GM23338 (cell line): ENCODE measurements around the gene CCL14. TPM values are rescaled to one million over a fixed set of nuclear protein-coding genes. Genes with fewer than 3 reads are reported as not detected.

Experiments used
- ATAC-seq: fragments of 200-7000 bp; cut with Tn5 transposase; 3 replicates; pipeline ENCODE4 v1.9.1; 2020
- DNase-seq: peaks from one replicate; pipeline ENCODE4 v3.0.0-alpha.2; 2015; ENCODE audit warnings: low spot score
- H2AFZ ChIP-seq: fragments of 200-600 bp; sonication (generic); 2 replicates; pipeline ENCODE4 v1.8.0; 2016; ENCODE audit warnings: antibody characterized with exemption, mild to moderate bottlenecking, moderate library complexity
- H3F3A ChIP-seq: fragments of 200-600 bp; sonication (generic); replicated peaks from 2 replicates; pipeline ENCODE4 v1.8.0; 2017; ENCODE audit warnings: antibody characterized with exemption, mixed run types, low read depth
- H3K27ac ChIP-seq: fragments of 200-600 bp; sonication (generic); 2 replicates; pipeline ENCODE4 v1.6.1; 2016; ENCODE audit warnings: low read depth
- H3K27me3 ChIP-seq: fragments of 200-600 bp; sonication (generic); 2 replicates; pipeline ENCODE4 v1.8.0; 2016; ENCODE audit warnings: mild to moderate bottlenecking, mixed run types, moderate library complexity; ENCODE audit not compliant: insufficient read depth
- H3K36me3 ChIP-seq: fragments of 200-600 bp; sonication (generic); 2 replicates; pipeline ENCODE4 v1.8.0; 2016; ENCODE audit warnings: mild to moderate bottlenecking; ENCODE audit not compliant: insufficient read depth
- H3K4me1 ChIP-seq: fragments of 200-600 bp; sonication (generic); 2 replicates; pipeline ENCODE4 v1.8.0; 2016; ENCODE audit warnings: mild to moderate bottlenecking, moderate library complexity; ENCODE audit not compliant: insufficient read depth
- H3K4me2 ChIP-seq: fragments of 200-600 bp; sonication (generic); 2 replicates; pipeline ENCODE4 v1.7.1; 2017; ENCODE audit warnings: mixed run types
- H3K4me3 ChIP-seq: fragments of 200-600 bp; sonication (generic); 2 replicates; pipeline ENCODE4 v1.6.1; 2016; ENCODE audit warnings: mixed run types
- H3K79me2 ChIP-seq: fragments of 200-600 bp; sonication (generic); replicated peaks from 2 replicates; pipeline ENCODE4 v1.8.0; 2017; ENCODE audit warnings: mild to moderate bottlenecking; ENCODE audit not compliant: insufficient read depth
- H3K9me2 ChIP-seq: fragments of 200-600 bp; sonication (generic); 2 replicates; pipeline ENCODE4 v1.8.0; 2017; ENCODE audit not compliant: insufficient read depth
- H4K20me1 ChIP-seq: fragments of 200-600 bp; sonication (generic); replicated peaks from 2 replicates; pipeline ENCODE4 v1.8.0; 2017; ENCODE audit warnings: mild to moderate bottlenecking; ENCODE audit not compliant: insufficient read depth
- H3K27ac Mint-ChIP-seq: 2 replicates; pipeline ENCODE4 v1.8.0; 2020; ENCODE audit warnings: inconsistent platforms, mild to moderate bottlenecking, moderate library complexity, mixed read lengths
- H3K27me3 Mint-ChIP-seq: 3 replicates; pipeline ENCODE4 v1.8.0; 2022; ENCODE audit warnings: low read depth, mild to moderate bottlenecking, moderate library complexity, mixed read lengths, inconsistent platforms; ENCODE audit not compliant: insufficient read depth, poor library complexity
- H3K36me3 Mint-ChIP-seq: 3 replicates; pipeline ENCODE4 v1.8.0; 2021; ENCODE audit warnings: low read depth, mild to moderate bottlenecking, inconsistent platforms, moderate library complexity, mixed read lengths
- H3K4me1 Mint-ChIP-seq: 3 replicates; pipeline ENCODE4 v1.8.0; 2020; ENCODE audit warnings: mild to moderate bottlenecking, inconsistent platforms, mixed read lengths
- H3K4me3 Mint-ChIP-seq: 3 replicates; pipeline ENCODE4 v1.8.0; 2021; ENCODE audit warnings: moderate library complexity, mild to moderate bottlenecking, inconsistent platforms, mixed read lengths
- H3K9me3 Mint-ChIP-seq: 3 replicates; pipeline ENCODE4 v1.8.0; 2020; ENCODE audit warnings: moderate library complexity, mild to moderate bottlenecking, inconsistent platforms, mixed read lengths
- EZH2 ChIP-seq: fragments of 200-600 bp; sonication (generic); IDR thresholded peaks from one replicate; pipeline ENCODE4 v1.8.0; 2017; ENCODE audit warnings: antibody characterized with exemption, mild to moderate bottlenecking, low read depth; ENCODE audit not compliant: unreplicated experiment
- POLR2AphosphoS5 ChIP-seq: IDR thresholded peaks from 2 replicates; pipeline ENCODE4 v1.6.1; 2016; ENCODE audit warnings: antibody characterized with exemption, low read depth
- STAT1 ChIP-seq: IDR thresholded peaks from one replicate; pipeline ENCODE4 v1.6.1; 2016; ENCODE audit warnings: antibody characterized with exemption; ENCODE audit not compliant: unreplicated experiment
- ZNF114 ChIP-seq: fragments of 250-450 bp; sonication (Bioruptor Pico); IDR thresholded peaks from 2 replicates; pipeline ENCODE4 v1.5.0; 2020; ENCODE audit warnings: mild to moderate bottlenecking, moderate library complexity
- polyA plus RNA-seq: library from polyadenylated mRNA; unstranded; fragments of >200 nt; fragmentation: Nextera tagmentation; extraction: Ambion mirVana; gene quantifications from 2 replicates; pipeline ENCODE4 v1.2.1, GENCODE V29; 2016
- total RNA-seq: library from RNA; depleted of rRNA; stranded (reverse); fragments of >200 nt; shearing (Covaris generic); gene quantifications from 2 replicates; pipeline ENCODE4 v1.2.3, GENCODE V29; 2014
- TF ChIP-seq, protein P1 (sequence below): IDR thresholded peaks from one replicate; pipeline ENCODE4 v1.6.1; 2018; ENCODE audit warnings: antibody characterized with exemption; ENCODE audit not compliant: unreplicated experiment

The CCL14 gene
- total and polyA plus RNA-seq, 2 experiments from 2014 or later, result not detected

DNA sequence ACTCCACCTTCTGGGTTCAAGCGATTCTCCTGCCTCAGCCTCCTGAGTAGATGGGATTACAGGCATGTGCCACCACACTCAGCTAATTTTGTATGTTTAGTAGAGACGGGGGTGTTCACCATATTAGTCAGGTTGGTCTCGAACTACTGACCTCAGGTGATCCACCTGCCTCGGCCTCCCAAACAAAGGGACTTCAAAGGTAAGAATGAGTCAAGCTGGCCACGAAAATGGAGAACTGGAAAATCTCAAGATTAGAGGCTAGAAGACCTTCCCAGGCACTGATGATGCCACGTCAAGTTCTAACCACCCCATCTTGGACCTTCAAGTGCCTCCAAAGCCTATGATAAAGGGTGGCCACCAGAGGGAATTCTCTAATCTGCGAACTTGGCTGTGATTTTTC, 16.1 kb upstream of the CCL14 start (continued):
- TF ChIP-seq, protein P1, sequence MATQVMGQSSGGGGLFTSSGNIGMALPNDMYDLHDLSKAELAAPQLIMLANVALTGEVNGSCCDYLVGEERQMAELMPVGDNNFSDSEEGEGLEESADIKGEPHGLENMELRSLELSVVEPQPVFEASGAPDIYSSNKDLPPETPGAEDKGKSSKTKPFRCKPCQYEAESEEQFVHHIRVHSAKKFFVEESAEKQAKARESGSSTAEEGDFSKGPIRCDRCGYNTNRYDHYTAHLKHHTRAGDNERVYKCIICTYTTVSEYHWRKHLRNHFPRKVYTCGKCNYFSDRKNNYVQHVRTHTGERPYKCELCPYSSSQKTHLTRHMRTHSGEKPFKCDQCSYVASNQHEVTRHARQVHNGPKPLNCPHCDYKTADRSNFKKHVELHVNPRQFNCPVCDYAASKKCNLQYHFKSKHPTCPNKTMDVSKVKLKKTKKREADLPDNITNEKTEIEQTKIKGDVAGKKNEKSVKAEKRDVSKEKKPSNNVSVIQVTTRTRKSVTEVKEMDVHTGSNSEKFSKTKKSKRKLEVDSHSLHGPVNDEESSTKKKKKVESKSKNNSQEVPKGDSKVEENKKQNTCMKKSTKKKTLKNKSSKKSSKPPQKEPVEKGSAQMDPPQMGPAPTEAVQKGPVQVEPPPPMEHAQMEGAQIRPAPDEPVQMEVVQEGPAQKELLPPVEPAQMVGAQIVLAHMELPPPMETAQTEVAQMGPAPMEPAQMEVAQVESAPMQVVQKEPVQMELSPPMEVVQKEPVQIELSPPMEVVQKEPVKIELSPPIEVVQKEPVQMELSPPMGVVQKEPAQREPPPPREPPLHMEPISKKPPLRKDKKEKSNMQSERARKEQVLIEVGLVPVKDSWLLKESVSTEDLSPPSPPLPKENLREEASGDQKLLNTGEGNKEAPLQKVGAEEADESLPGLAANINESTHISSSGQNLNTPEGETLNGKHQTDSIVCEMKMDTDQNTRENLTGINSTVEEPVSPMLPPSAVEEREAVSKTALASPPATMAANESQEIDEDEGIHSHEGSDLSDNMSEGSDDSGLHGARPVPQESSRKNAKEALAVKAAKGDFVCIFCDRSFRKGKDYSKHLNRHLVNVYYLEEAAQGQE, result no peak
- TF ChIP-seq EZH2, result no peak

DNA sequence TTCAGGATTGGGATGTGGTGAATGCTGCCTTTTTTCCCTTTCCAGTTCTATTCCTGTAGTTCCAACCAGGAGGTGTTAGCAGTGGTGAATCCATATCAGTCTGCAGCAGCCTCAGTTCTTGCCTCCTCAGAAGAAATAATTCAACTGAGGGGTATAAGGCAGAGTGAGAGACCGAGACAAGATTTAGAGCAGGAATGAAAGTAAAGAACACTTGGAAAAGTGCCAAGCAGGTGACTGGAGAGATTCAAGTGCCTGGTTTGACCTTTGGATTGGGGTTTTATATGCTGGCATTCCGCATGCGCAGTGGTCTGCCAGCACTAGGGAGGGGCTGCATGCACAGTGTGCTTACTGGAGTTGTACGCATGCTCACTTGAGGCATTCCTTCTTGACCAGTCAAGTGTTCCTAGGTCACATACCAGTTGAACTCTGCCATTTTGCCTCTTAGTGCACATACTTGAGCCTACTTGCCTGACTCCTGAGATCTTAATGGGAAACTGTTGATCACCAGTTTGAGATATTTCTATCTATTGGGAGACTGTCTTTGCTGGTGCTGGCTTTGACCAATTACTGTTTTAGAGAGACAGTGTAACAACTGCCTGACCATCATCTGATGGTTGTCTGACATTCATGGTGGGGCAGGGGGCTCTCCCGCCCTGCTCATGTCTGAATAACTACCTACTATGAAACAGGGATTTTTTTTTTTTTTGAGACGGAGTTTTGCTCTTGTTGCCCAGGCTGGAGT, 15.5 kb upstream of the CCL14 start:
- Mint-ChIP-seq H3K36me3 (no peaks in the 10 kb centered on the region), H3K4me1 (peaks cover 7% of the 10 kb centered on the region), H3K27me3 (no peaks in the 10 kb centered on the region), H3K27ac (no peak overlapping the region), H3K9me3 (peaks cover under 1% of the 10 kb centered on the region; the same call in 2 of the 3 replicates), H3K4me3 (no peak overlapping the region)
- H2AFZ ChIP-seq, result no peak overlapping the region
- no peaks in the 10 kb centered on the region for H3K27me3 ChIP-seq
- TF ChIP-seq ZNF114 (CRISPR knock-in tag) (no peak), POLR2AphosphoS5 (no peak), STAT1 (no peak)
- TF ChIP-seq, protein P1, result no peak
- H3K4me2 ChIP-seq, result no peak overlapping the region
- DNase-seq, result no peak
- H3K9me2 ChIP-seq, result peaks cover 3% of the 10 kb centered on the region; the same call in 1 of the 2 replicates
- no peak overlapping the region for H3K4me3 ChIP-seq
- H3K79me2 ChIP-seq, result no peaks in the 10 kb centered on the region
- H3K4me1 ChIP-seq, result no peaks in the 10 kb centered on the region
- H3K27ac ChIP-seq, result no peak overlapping the region
- H3K36me3 ChIP-seq, result no peaks in the 10 kb centered on the region
- no peaks in the 10 kb centered on the region for H3F3A ChIP-seq
- no peaks in the 10 kb centered on the region for H4K20me1 ChIP-seq
- no peak for ATAC-seq
